H1 (cell line): Measurements from ENCODE around the gene CCDC13.

ENCODE experiments used
- CHD1 ChIP-seq: IDR thresholded peaks from 2 replicates; pipeline ENCODE4 v1.6.1; 2012; ENCODE audit warnings: low read depth, low read length, improper control_type of control experiment
- EP300 ChIP-seq, 2 experiments: IDR thresholded peaks; 1 replicate in 1 of 2; 2 replicates in 1 of 2; pipeline ENCODE4 v1.6.1; 2011 to 2012; ENCODE audit warnings: low read depth in 2 of 2, low read length in 2 of 2, mild to moderate bottlenecking in 2 of 2, borderline replicate concordance in 1 of 2, inconsistent platforms in 1 of 2, moderate library complexity in 1 of 2
- FOSL1 ChIP-seq: IDR thresholded peaks from 2 replicates; pipeline ENCODE4 v1.6.1; 2011; ENCODE audit warnings: mild to moderate bottlenecking, low read depth, low read length, moderate library complexity; ENCODE audit not compliant: insufficient read depth
- GABPA ChIP-seq: IDR thresholded peaks from 2 replicates; pipeline ENCODE4 v1.6.1; 2011; ENCODE audit warnings: mild to moderate bottlenecking, low read length, moderate library complexity, borderline replicate concordance; ENCODE audit not compliant: insufficient read depth
- SUZ12 ChIP-seq: fragments of 200-600 bp; sonication (generic); IDR thresholded peaks from 2 replicates; pipeline ENCODE4 v1.6.1; 2012; ENCODE audit warnings: mild to moderate bottlenecking, inconsistent platforms, low read length, moderate library complexity, mixed read lengths
- TEAD4 ChIP-seq: IDR thresholded peaks from 2 replicates; pipeline ENCODE4 v1.6.1; 2012; ENCODE audit warnings: low read depth, low read length, inconsistent platforms, mixed read lengths
- YY1 ChIP-seq: IDR thresholded peaks from 2 replicates; pipeline ENCODE4 v1.6.1; 2011; ENCODE audit warnings: low read depth, mild to moderate bottlenecking, low read length
- TF ChIP-seq, protein P1 (sequence below): IDR thresholded peaks from 2 replicates; pipeline ENCODE4 v1.6.1; 2012; ENCODE audit warnings: low read length, inconsistent platforms
- TF ChIP-seq, protein P2 (sequence below), 3 experiments: IDR thresholded peaks; 1 replicate in 2 of 3; 2 replicates in 1 of 3; pipeline versions ENCODE4 v1.5.1 to v1.6.1; 2011; ENCODE audit warnings: low read length in 3 of 3, mild to moderate bottlenecking in 3 of 3, inconsistent platforms in 2 of 3, low read depth in 1 of 3, moderate library complexity in 1 of 3; ENCODE audit not compliant: insufficient read depth in 1 of 3; ENCODE audit errors: control extremely low read depth in 1 of 3

- TF ChIP-seq SUZ12 (no peak), YY1 (no peak), GABPA (no peak), EP300 (IDR thresholded peaks at IDR 0.05; ENCODE audit: borderline replicate concordance in 1 of 2, low read depth in 2 of 2, low read length in 2 of 2) (no peak), FOSL1 (no peak), TEAD4 (no peak), CHD1 (no peak)
- TF ChIP-seq, protein P1, sequence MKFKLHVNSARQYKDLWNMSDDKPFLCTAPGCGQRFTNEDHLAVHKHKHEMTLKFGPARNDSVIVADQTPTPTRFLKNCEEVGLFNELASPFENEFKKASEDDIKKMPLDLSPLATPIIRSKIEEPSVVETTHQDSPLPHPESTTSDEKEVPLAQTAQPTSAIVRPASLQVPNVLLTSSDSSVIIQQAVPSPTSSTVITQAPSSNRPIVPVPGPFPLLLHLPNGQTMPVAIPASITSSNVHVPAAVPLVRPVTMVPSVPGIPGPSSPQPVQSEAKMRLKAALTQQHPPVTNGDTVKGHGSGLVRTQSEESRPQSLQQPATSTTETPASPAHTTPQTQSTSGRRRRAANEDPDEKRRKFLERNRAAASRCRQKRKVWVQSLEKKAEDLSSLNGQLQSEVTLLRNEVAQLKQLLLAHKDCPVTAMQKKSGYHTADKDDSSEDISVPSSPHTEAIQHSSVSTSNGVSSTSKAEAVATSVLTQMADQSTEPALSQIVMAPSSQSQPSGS, result no peak
- TF ChIP-seq, protein P2, sequence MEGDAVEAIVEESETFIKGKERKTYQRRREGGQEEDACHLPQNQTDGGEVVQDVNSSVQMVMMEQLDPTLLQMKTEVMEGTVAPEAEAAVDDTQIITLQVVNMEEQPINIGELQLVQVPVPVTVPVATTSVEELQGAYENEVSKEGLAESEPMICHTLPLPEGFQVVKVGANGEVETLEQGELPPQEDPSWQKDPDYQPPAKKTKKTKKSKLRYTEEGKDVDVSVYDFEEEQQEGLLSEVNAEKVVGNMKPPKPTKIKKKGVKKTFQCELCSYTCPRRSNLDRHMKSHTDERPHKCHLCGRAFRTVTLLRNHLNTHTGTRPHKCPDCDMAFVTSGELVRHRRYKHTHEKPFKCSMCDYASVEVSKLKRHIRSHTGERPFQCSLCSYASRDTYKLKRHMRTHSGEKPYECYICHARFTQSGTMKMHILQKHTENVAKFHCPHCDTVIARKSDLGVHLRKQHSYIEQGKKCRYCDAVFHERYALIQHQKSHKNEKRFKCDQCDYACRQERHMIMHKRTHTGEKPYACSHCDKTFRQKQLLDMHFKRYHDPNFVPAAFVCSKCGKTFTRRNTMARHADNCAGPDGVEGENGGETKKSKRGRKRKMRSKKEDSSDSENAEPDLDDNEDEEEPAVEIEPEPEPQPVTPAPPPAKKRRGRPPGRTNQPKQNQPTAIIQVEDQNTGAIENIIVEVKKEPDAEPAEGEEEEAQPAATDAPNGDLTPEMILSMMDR (IDR thresholded peaks at IDR 0.05; ENCODE audit: control extremely low read depth in 1 of 3, insufficient read depth in 1 of 3, low read depth in 1 of 3, low read length in 3 of 3), result no peak
Observed at GRCh38 chr3:42780398-42780797, 7.3 kb upstream of the CCDC13 start.
